ENCODE results near the gene SCAMP3. TPM values are rescaled to one million over a fixed set of nuclear protein-coding genes. Genes with fewer than 3 reads are reported as not detected.

Gene SCAMP3
- total and polyA plus RNA-seq, 10 of the 15 experiments (the other 5 are each of a cell fraction or from before 2014, with no cell fraction given): 17.2 to 133 (median 87.3) TPM

DNA sequence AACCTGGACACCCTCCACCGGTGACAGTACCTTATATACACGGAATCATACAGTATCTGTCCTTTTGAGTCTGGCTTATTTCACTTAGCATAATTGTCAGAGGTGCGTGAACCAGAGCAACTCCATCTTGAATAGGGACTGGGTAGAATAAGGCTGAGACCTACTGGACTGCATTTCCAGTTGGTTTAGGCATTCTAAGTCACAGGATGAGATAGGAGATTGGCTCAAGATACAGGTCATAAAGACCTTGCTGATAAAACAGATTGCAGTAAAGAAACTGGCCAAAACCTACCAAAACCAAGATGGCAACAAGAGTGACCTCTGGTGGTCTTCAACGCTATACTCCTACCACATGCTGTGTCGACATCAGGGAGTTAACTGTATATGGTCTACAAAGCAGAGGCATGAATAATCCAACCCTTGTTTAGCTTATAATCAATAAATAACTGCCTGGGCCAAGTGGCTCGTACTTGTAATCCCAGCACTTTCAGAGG lies 45.1 kb upstream of the SCAMP3 start (continued):
- TF ChIP-seq, protein P1, sequence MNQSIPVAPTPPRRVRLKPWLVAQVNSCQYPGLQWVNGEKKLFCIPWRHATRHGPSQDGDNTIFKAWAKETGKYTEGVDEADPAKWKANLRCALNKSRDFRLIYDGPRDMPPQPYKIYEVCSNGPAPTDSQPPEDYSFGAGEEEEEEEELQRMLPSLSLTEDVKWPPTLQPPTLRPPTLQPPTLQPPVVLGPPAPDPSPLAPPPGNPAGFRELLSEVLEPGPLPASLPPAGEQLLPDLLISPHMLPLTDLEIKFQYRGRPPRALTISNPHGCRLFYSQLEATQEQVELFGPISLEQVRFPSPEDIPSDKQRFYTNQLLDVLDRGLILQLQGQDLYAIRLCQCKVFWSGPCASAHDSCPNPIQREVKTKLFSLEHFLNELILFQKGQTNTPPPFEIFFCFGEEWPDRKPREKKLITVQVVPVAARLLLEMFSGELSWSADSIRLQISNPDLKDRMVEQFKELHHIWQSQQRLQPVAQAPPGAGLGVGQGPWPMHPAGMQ (IDR thresholded peaks at IDR 0.05; ENCODE audit: borderline replicate concordance): no peak
- TF ChIP-seq CBX5 (IDR thresholded peaks at IDR 0.05; ENCODE audit: low read depth): no peak
- TF ChIP-seq BRCA1 (IDR thresholded peaks at IDR 0.05; ENCODE audit: low read depth, low read length): no peak
- TF ChIP-seq, protein P2, sequence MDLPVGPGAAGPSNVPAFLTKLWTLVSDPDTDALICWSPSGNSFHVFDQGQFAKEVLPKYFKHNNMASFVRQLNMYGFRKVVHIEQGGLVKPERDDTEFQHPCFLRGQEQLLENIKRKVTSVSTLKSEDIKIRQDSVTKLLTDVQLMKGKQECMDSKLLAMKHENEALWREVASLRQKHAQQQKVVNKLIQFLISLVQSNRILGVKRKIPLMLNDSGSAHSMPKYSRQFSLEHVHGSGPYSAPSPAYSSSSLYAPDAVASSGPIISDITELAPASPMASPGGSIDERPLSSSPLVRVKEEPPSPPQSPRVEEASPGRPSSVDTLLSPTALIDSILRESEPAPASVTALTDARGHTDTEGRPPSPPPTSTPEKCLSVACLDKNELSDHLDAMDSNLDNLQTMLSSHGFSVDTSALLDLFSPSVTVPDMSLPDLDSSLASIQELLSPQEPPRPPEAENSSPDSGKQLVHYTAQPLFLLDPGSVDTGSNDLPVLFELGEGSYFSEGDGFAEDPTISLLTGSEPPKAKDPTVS (IDR thresholded peaks at IDR 0.05; ENCODE audit: low read depth, low read length): no peak
- TF ChIP-seq, protein P3, sequence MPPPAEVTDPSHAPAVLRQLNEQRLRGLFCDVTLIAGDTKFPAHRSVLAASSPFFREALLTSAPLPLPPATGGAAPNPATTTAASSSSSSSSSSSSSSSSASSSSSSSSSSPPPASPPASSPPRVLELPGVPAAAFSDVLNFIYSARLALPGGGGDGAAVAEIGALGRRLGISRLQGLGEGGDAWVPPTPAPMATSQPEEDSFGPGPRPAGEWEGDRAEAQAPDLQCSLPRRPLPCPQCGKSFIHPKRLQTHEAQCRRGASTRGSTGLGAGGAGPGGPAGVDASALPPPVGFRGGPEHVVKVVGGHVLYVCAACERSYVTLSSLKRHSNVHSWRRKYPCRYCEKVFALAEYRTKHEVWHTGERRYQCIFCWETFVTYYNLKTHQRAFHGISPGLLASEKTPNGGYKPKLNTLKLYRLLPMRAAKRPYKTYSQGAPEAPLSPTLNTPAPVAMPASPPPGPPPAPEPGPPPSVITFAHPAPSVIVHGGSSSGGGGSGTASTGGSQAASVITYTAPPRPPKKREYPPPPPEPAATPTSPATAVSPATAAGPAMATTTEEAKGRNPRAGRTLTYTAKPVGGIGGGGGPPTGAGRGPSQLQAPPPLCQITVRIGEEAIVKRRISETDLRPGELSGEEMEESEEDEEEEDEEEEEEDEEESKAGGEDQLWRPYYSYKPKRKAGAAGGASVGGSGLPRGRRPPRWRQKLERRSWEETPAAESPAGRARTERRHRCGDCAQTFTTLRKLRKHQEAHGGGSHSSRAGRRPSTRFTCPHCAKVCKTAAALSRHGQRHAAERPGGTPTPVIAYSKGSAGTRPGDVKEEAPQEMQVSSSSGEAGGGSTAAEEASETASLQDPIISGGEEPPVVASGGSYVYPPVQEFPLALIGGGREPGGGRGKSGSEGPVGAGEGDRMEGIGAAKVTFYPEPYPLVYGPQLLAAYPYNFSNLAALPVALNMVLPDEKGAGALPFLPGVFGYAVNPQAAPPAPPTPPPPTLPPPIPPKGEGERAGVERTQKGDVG (CRISPR knock-in tag; IDR thresholded peaks at IDR 0.05): peak; percentile 75
- TF ChIP-seq, protein P4, sequence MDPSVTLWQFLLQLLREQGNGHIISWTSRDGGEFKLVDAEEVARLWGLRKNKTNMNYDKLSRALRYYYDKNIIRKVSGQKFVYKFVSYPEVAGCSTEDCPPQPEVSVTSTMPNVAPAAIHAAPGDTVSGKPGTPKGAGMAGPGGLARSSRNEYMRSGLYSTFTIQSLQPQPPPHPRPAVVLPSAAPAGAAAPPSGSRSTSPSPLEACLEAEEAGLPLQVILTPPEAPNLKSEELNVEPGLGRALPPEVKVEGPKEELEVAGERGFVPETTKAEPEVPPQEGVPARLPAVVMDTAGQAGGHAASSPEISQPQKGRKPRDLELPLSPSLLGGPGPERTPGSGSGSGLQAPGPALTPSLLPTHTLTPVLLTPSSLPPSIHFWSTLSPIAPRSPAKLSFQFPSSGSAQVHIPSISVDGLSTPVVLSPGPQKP (IDR thresholded peaks at IDR 0.05; ENCODE audit: low read depth, low read length): no peak
- TF ChIP-seq GABPA (IDR thresholded peaks at IDR 0.05; ENCODE audit: low read depth): no peak
- TF ChIP-seq, protein P5, sequence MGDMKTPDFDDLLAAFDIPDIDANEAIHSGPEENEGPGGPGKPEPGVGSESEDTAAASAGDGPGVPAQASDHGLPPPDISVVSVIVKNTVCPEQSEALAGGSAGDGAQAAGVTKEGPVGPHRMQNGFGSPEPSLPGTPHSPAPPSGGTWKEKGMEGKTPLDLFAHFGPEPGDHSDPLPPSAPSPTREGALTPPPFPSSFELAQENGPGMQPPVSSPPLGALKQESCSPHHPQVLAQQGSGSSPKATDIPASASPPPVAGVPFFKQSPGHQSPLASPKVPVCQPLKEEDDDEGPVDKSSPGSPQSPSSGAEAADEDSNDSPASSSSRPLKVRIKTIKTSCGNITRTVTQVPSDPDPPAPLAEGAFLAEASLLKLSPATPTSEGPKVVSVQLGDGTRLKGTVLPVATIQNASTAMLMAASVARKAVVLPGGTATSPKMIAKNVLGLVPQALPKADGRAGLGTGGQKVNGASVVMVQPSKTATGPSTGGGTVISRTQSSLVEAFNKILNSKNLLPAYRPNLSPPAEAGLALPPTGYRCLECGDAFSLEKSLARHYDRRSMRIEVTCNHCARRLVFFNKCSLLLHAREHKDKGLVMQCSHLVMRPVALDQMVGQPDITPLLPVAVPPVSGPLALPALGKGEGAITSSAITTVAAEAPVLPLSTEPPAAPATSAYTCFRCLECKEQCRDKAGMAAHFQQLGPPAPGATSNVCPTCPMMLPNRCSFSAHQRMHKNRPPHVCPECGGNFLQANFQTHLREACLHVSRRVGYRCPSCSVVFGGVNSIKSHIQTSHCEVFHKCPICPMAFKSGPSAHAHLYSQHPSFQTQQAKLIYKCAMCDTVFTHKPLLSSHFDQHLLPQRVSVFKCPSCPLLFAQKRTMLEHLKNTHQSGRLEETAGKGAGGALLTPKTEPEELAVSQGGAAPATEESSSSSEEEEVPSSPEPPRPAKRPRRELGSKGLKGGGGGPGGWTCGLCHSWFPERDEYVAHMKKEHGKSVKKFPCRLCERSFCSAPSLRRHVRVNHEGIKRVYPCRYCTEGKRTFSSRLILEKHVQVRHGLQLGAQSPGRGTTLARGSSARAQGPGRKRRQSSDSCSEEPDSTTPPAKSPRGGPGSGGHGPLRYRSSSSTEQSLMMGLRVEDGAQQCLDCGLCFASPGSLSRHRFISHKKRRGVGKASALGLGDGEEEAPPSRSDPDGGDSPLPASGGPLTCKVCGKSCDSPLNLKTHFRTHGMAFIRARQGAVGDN (IDR thresholded peaks at IDR 0.05): peak; percentile 91
- TF ChIP-seq NFYA (IDR thresholded peaks at IDR 0.05; ENCODE audit: borderline replicate concordance, low read depth, low read length): no peak
- TF ChIP-seq, protein P6, sequence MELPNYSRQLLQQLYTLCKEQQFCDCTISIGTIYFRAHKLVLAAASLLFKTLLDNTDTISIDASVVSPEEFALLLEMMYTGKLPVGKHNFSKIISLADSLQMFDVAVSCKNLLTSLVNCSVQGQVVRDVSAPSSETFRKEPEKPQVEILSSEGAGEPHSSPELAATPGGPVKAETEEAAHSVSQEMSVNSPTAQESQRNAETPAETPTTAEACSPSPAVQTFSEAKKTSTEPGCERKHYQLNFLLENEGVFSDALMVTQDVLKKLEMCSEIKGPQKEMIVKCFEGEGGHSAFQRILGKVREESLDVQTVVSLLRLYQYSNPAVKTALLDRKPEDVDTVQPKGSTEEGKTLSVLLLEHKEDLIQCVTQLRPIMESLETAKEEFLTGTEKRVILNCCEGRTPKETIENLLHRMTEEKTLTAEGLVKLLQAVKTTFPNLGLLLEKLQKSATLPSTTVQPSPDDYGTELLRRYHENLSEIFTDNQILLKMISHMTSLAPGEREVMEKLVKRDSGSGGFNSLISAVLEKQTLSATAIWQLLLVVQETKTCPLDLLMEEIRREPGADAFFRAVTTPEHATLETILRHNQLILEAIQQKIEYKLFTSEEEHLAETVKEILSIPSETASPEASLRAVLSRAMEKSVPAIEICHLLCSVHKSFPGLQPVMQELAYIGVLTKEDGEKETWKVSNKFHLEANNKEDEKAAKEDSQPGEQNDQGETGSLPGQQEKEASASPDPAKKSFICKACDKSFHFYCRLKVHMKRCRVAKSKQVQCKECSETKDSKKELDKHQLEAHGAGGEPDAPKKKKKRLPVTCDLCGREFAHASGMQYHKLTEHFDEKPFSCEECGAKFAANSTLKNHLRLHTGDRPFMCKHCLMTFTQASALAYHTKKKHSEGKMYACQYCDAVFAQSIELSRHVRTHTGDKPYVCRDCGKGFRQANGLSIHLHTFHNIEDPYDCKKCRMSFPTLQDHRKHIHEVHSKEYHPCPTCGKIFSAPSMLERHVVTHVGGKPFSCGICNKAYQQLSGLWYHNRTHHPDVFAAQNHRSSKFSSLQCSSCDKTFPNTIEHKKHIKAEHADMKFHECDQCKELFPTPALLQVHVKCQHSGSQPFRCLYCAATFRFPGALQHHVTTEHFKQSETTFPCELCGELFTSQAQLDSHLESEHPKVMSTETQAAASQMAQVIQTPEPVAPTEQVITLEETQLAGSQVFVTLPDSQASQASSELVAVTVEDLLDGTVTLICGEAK (IDR thresholded peaks at IDR 0.05; ENCODE audit: borderline replicate concordance): no peak

Measured in GM12878 (cell line).